CD8-positive, alpha-beta memory T cell (primary cell): ENCODE data around the gene SYT15B. TPM values are rescaled to one million over a fixed set of nuclear protein-coding genes. Genes with fewer than 3 reads are reported as not detected.
"Not testable (repeated sequence)": the region's sequence is repeated elsewhere in the genome, so short reads cannot be mapped to it uniquely, and the experiment has no call there.

Experiments used
- CTCF ChIA-PET: fragments of 350-600 bp; sonication (Branson Sonifier 250); formaldehyde crosslinking; loops from one replicate; lab custom pipeline; 2021; ENCODE audit warnings: antibody characterized with exemption; lab: Charles Lee
- POLR2A ChIA-PET: fragments of 350-600 bp; sonication (Branson Sonifier 250); formaldehyde crosslinking; loops from one replicate; lab custom pipeline; 2021; ENCODE audit warnings: antibody characterized with exemption; lab: Charles Lee
- DNase-seq, 5 donors: peaks; one replicate each; pipeline versions ENCODE4 v3.0.0 to v3.0.0-alpha.2; 2020 to 2022; ENCODE audit warnings: mixed read lengths in 1 of 5
- H3K27ac ChIP-seq: one replicate; pipeline ENCODE4 v1.7.0; 2013; ENCODE audit warnings: low read depth, mild to moderate bottlenecking, low read length, moderate library complexity
- H3K27me3 ChIP-seq: 2 replicates; pipeline ENCODE4 v1.7.0; 2013; ENCODE audit warnings: low read length, mild to moderate bottlenecking; ENCODE audit not compliant: insufficient read depth, poor library complexity, severe bottlenecking
- H3K36me3 ChIP-seq: 2 replicates; pipeline ENCODE4 v1.7.0; 2013; ENCODE audit warnings: mild to moderate bottlenecking, low read length, moderate library complexity; ENCODE audit not compliant: insufficient read depth
- H3K4me1 ChIP-seq: 2 replicates; pipeline ENCODE4 v1.7.0; 2013; ENCODE audit warnings: mild to moderate bottlenecking, low read length, moderate library complexity; ENCODE audit not compliant: insufficient read depth
- H3K4me3 ChIP-seq: 2 replicates; pipeline ENCODE4 v1.7.0; 2013; ENCODE audit warnings: mild to moderate bottlenecking, low read length
- H3K9me3 ChIP-seq: 2 replicates; pipeline ENCODE4 v1.7.0; 2013; ENCODE audit warnings: mild to moderate bottlenecking, low read length
- H3K27ac Mint-ChIP-seq, 8 donors: one replicate each; pipeline ENCODE4 v1.8.0; 2020 to 2021; ENCODE audit warnings: mixed read lengths in 8 of 8, mild to moderate bottlenecking in 6 of 8, inconsistent platforms in 3 of 8, moderate library complexity in 3 of 8
- H3K27me3 Mint-ChIP-seq, 2 donors: one replicate each; pipeline ENCODE4 v1.8.0; 2020 to 2021; ENCODE audit warnings: mixed read lengths in 2 of 2, mild to moderate bottlenecking in 1 of 2, moderate library complexity in 1 of 2
- H3K36me3 Mint-ChIP-seq, 3 donors: one replicate each; pipeline ENCODE4 v1.8.0; 2020 to 2021; ENCODE audit warnings: mixed read lengths in 3 of 3, inconsistent platforms in 1 of 3, mild to moderate bottlenecking in 1 of 3
- H3K4me1 Mint-ChIP-seq, 3 donors: one replicate each; pipeline ENCODE4 v1.8.0; 2020 to 2021; ENCODE audit warnings: mixed read lengths in 3 of 3, inconsistent platforms in 1 of 3, mild to moderate bottlenecking in 1 of 3
- H3K4me3 Mint-ChIP-seq, 7 donors: one replicate each; pipeline ENCODE4 v1.8.0; 2020 to 2021; ENCODE audit warnings: mixed read lengths in 7 of 7, mild to moderate bottlenecking in 6 of 7, moderate library complexity in 4 of 7, inconsistent platforms in 2 of 7
- H3K9me3 Mint-ChIP-seq, 5 donors: one replicate each; pipeline ENCODE4 v1.8.0; 2020 to 2022; ENCODE audit warnings: mixed read lengths in 5 of 5, mild to moderate bottlenecking in 3 of 5, moderate library complexity in 2 of 5, inconsistent platforms in 1 of 5
- polyA plus RNA-seq: library from polyadenylated mRNA; unstranded; fragments of 300-500 nt; fragmentation: Illumina TruSeq; gene quantifications from one replicate; pipeline ENCODE4 v1.2.3, GENCODE V29; 2021
- total RNA-seq, 2 experiments: library from RNA; stranded (reverse); gene quantifications; one replicate each; pipeline ENCODE4 v1.2.3, GENCODE V29; 2021

SYT15B gene
- total and polyA plus RNA-seq, 3 experiments from 2014 or later, result 0.13 to 0.22 TPM; not detected in 1

DNA sequence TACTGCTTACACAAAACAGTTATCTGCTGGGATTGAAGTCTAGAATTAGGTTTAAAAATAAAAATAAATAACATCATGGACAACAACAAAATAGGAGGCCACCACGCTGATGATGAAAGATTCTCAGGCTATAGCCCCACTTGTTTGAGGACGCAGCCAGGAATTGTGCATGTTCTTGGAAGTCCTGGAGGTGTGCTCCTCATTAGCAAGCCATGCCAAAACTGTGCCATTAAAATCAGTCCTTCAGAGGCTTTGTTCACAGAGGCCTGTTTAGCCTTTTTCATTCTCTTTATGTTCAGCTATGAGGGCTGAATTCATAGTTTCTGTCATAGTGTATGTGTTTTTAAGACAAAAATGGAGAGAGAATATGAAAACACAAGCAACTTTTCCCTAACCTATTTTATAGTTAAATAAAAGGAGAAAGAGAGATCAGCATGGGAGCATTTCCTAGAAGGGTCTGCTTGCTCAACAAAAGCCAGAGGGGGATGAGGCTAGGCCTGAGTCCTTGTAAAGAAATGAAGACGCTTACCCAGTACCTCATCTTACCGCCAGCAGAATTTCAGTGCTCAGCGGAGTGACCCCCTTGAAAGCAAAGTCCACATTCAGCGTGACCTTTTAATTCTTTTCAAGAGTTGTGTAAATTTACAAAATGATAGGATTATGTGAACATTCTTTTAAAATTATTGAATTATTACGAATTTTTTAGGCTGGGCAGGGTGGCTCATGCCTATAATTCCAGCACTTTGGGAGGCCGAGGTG lies 46.2 kb downstream of the SYT15B start:
- H3K4me1 ChIP-seq, CTCF ChIA-PET, H3K9me3 ChIP-seq, H3K27ac ChIP-seq, H3K4me3 ChIP-seq, H3K4me1 Mint-ChIP-seq, H3K36me3 ChIP-seq, H3K36me3 Mint-ChIP-seq, H3K27me3 Mint-ChIP-seq, POLR2A ChIA-PET, H3K9me3 Mint-ChIP-seq, DNase-seq, H3K4me3 Mint-ChIP-seq, H3K27ac Mint-ChIP-seq, H3K27me3 ChIP-seq: not testable (repeated sequence)

Other genes with a start within 250 kb of the SYT15B start
- 1 to 10 TPM; 5.1 TPM for gene AGAP9, start 240.0 kb downstream of the SYT15B start, total RNA-seq
- 0.23 TPM for gene AGAP9, start 240.0 kb downstream of the SYT15B start, polyA plus RNA-seq
- gene NPY4R2, start 155.1 kb upstream of the SYT15B start, total RNA-seq, result not detected
- not detected for gene NPY4R2, start 155.1 kb upstream of the SYT15B start, polyA plus RNA-seq
- gene FAM25C, start 236.2 kb upstream of the SYT15B start, total RNA-seq, result not detected
- gene FAM25C, start 236.2 kb upstream of the SYT15B start, polyA plus RNA-seq, result not detected